HG03442 (cell line): Measurements from ENCODE around the gene PAK6.
A peak's percentile ranks its signal among the peaks of the same experiment; 100 is the strongest.

Experiments
- ATAC-seq: cut with Tn5 transposase; IDR thresholded peaks from one replicate; pipeline ENCODE4 v1.9.1; 2021; ENCODE audit warnings: mild to moderate bottlenecking, moderate library complexity; ENCODE audit not compliant: unreplicated experiment

The PAK6 gene

GRCh38 chr15:40254452-40254851, 15.6 kb downstream of the PAK6 start:
- ATAC-seq: no peak

GRCh38 chr15:40255033-40255432, 16.2 kb downstream of the PAK6 start:
- ATAC-seq: no peak

GRCh38 chr15:40256638-40257235, 17.9 kb downstream of the PAK6 start:
- ATAC-seq: no peak

- no peak for ATAC-seq
Measured at GRCh38 chr15:40257656-40258450, 19.0 kb downstream of the PAK6 start.

- no peak for ATAC-seq
Measured at GRCh38 chr15:40258544-40258943, 19.7 kb downstream of the PAK6 start.

GRCh38 chr15:40259021-40259420, 20.2 kb downstream of the PAK6 start:
- ATAC-seq: no peak

GRCh38 chr15:40263024-40263754, 24.3 kb downstream of the PAK6 start:
- ATAC-seq: no peak

- no peak for ATAC-seq
Measured at GRCh38 chr15:40264321-40265153, 25.7 kb downstream of the PAK6 start.

- no peak for ATAC-seq
Measured at GRCh38 chr15:40265355-40265754, 26.5 kb downstream of the PAK6 start.

- no peak for ATAC-seq
Measured at GRCh38 chr15:40265875-40266274, 27.0 kb downstream of the PAK6 start.

- ATAC-seq: no peak
Measured at GRCh38 chr15:40266828-40267304, 28.0 kb downstream of the PAK6 start.

GRCh38 chr15:40267670-40268069, 28.8 kb downstream of the PAK6 start:
- no peak for ATAC-seq

- no peak for ATAC-seq
Measured at GRCh38 chr15:40269604-40270003, 30.7 kb downstream of the PAK6 start.

- no peak for ATAC-seq
Measured at GRCh38 chr15:40270246-40270995, 31.6 kb downstream of the PAK6 start.

- ATAC-seq: no peak
Measured at GRCh38 chr15:40271685-40272484, 33.0 kb downstream of the PAK6 start.

- ATAC-seq: no peak
Measured at GRCh38 chr15:40272485-40273056, 33.7 kb downstream of the PAK6 start.

GRCh38 chr15:40273428-40273827, 34.6 kb downstream of the PAK6 start:
- ATAC-seq: no peak

GRCh38 chr15:40274350-40275274, 35.7 kb downstream of the PAK6 start:
- ATAC-seq: peak; percentile 43
